Osteocyte (in vitro differentiated cells): ENCODE measurements around the gene ABL1. TPM values are rescaled to one million over a fixed set of nuclear protein-coding genes. Genes with fewer than 3 reads are reported as not detected.
A peak's percentile ranks its signal among the peaks of the same experiment; 100 is the strongest.

ENCODE experiments used
- DNase-seq: peaks from one replicate; pipeline ENCODE4 v3.0.0; 2021; ENCODE audit warnings: mixed read lengths; ENCODE audit not compliant: unreplicated experiment; ENCODE audit errors: extremely low spot score
- H3K27ac Mint-ChIP-seq: one replicate; pipeline ENCODE4 v1.8.0; 2021; ENCODE audit warnings: mild to moderate bottlenecking, mixed read lengths; ENCODE audit not compliant: unreplicated experiment
- H3K27me3 Mint-ChIP-seq: one replicate; pipeline ENCODE4 v1.8.0; 2021; ENCODE audit warnings: mixed read lengths; ENCODE audit not compliant: unreplicated experiment
- H3K36me3 Mint-ChIP-seq: one replicate; pipeline ENCODE4 v1.8.0; 2021; ENCODE audit warnings: mixed read lengths; ENCODE audit not compliant: unreplicated experiment
- H3K4me1 Mint-ChIP-seq: one replicate; pipeline ENCODE4 v1.8.0; 2021; ENCODE audit warnings: mixed read lengths; ENCODE audit not compliant: unreplicated experiment
- H3K4me3 Mint-ChIP-seq: one replicate; pipeline ENCODE4 v1.8.0; 2021; ENCODE audit warnings: mild to moderate bottlenecking, moderate library complexity, mixed read lengths; ENCODE audit not compliant: unreplicated experiment
- H3K9me3 Mint-ChIP-seq: one replicate; pipeline ENCODE4 v1.8.0; 2021; ENCODE audit warnings: mixed read lengths; ENCODE audit not compliant: unreplicated experiment
- total RNA-seq: library from RNA; stranded (reverse); gene quantifications from 2 replicates; pipeline ENCODE4 v1.2.1, GENCODE V29; 2021
- TF ChIP-seq, protein P1 (sequence below): fragments of 200-600 bp; sonication (generic); IDR thresholded peaks from 2 replicates; pipeline ENCODE4 v1.5.0; 2021; ENCODE audit warnings: antibody characterized with exemption, mild to moderate bottlenecking, moderate library complexity

Gene ABL1
- total RNA-seq, 1 donor from 2014 or later, result 101 TPM

- Mint-ChIP-seq H3K27ac (peak overlapping the region; percentile 98), H3K36me3 (no peaks in the 10 kb centered on the region), H3K4me3 (peak overlapping the region; percentile 98), H3K4me1 (peaks cover 71% of the 10 kb centered on the region), H3K9me3 (no peaks in the 10 kb centered on the region), H3K27me3 (no peaks in the 10 kb centered on the region)
- no peak for DNase-seq
- TF ChIP-seq, protein P1, sequence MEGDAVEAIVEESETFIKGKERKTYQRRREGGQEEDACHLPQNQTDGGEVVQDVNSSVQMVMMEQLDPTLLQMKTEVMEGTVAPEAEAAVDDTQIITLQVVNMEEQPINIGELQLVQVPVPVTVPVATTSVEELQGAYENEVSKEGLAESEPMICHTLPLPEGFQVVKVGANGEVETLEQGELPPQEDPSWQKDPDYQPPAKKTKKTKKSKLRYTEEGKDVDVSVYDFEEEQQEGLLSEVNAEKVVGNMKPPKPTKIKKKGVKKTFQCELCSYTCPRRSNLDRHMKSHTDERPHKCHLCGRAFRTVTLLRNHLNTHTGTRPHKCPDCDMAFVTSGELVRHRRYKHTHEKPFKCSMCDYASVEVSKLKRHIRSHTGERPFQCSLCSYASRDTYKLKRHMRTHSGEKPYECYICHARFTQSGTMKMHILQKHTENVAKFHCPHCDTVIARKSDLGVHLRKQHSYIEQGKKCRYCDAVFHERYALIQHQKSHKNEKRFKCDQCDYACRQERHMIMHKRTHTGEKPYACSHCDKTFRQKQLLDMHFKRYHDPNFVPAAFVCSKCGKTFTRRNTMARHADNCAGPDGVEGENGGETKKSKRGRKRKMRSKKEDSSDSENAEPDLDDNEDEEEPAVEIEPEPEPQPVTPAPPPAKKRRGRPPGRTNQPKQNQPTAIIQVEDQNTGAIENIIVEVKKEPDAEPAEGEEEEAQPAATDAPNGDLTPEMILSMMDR, result no peak
Observed at GRCh38 chr9:130837643-130838042, 2.6 kb downstream of the ABL1 start.

DNA sequence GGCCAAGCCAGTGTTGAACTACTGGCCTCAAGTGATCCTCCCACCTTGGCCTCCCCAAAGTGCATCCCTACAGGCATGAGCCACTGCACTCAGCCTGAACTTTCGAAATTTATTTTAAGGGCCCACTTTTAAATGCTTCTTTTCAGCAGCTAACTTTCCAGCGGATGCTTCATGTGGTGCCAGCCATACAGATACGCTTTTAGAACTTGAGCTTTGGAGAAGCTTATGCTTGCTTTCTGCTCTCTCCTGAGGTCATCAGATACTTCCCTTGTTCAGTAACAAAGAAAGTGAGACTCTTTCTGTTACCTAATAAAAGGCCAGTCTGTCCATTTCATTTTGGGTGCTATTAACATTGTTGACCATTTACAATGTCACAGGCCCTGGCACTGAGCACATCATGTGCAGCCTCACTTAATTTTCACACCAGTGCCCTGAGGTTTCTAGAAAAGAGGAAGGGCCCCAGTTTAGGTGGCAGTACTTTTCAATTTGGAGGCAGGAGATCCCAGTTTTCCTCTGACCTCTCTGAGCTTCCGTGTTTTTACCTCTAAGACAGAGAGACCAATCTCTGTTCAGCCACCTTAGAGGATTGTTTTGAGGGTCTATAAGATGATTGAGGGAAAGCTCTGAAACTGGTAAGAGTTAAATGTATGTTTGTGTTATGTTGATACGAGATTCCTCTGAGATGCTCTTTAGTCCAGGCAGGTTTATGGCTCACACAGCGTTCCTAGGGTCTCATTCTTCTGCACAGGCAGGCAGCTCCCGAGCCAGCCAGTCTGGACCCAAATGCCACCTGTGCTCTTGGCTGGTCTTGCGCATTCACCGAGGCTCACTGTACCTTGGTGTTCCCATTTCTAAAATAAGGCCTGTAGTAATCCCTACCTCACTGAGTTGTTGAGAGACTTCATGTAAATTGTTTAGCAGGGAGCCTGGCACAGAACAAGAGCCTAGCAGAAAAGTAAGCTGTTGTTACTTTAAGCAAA is 4.4 kb downstream of the ABL1 start:
- DNase-seq, result no peak
- Mint-ChIP-seq H3K4me1 (peaks cover 74% of the 10 kb centered on the region), H3K4me3 (no peak overlapping the region), H3K36me3 (no peaks in the 10 kb centered on the region), H3K27ac (peak overlapping the region; percentile 44), H3K27me3 (no peaks in the 10 kb centered on the region), H3K9me3 (no peaks in the 10 kb centered on the region)
- TF ChIP-seq, protein P1, result no peak

- Mint-ChIP-seq H3K27ac (no peak overlapping the region), H3K36me3 (no peaks in the 10 kb centered on the region), H3K4me3 (no peak overlapping the region), H3K9me3 (no peaks in the 10 kb centered on the region), H3K4me1 (peaks cover 88% of the 10 kb centered on the region), H3K27me3 (no peaks in the 10 kb centered on the region)
- no peak for DNase-seq
- TF ChIP-seq, protein P1, result no peak
Observed at GRCh38 chr9:130842545-130842944, 7.5 kb downstream of the ABL1 start.

DNA sequence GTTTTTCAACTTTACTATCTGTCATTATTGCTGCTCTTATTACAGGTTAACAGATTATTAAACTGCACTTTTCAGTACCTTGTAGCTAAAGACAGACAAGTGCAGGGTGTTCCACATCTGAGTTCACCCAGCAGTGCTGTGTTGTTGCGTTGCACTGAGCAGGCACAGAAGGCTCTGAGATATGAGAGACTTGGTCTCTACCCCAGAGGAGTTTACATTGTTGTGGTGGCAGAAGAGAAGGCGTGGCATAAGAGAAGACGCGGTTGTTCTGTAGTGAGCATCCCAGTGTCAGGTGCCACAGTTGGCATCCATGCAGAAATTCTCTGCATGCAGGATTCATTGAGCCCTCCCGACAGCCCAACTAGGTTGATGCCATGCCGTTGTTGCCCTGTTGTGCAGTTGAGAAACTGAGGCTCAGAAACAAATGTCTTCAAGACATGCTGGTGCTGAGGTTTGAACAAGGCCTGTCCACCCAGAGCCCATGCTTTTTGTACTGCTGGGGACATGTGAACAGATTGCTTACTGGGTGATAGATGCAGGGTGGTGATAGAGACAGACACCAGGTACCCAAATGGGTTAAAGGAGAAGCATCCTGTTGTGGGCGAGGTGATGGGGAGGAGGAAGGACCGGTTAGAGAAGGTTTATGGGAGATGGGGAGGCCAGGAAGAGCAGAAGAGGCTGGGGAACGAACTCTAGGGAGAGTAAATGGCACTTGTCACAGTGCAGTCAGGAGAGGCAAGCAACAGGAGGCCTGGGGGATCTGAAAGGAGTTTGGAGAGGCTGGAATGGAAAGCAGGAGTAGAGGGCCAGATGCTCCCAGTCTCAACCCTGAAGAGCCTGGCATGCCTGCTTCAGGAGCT is 8.2 kb downstream of the ABL1 start:
- Mint-ChIP-seq H3K36me3 (no peaks in the 10 kb centered on the region), H3K9me3 (no peaks in the 10 kb centered on the region), H3K27ac (peak overlapping the region; percentile 61), H3K27me3 (no peaks in the 10 kb centered on the region), H3K4me3 (no peak overlapping the region), H3K4me1 (peaks cover 88% of the 10 kb centered on the region)
- no peak for DNase-seq
- TF ChIP-seq, protein P1, result no peak
